Globus pallidus (tissue), 1 donor: Measurements from ENCODE around the gene TBC1D4.

Experiments used
- DNase-seq: peaks from one replicate; pipeline ENCODE4 v3.0.0-alpha.2; 2015; ENCODE audit warnings: low spot score

The TBC1D4 gene, protein sequence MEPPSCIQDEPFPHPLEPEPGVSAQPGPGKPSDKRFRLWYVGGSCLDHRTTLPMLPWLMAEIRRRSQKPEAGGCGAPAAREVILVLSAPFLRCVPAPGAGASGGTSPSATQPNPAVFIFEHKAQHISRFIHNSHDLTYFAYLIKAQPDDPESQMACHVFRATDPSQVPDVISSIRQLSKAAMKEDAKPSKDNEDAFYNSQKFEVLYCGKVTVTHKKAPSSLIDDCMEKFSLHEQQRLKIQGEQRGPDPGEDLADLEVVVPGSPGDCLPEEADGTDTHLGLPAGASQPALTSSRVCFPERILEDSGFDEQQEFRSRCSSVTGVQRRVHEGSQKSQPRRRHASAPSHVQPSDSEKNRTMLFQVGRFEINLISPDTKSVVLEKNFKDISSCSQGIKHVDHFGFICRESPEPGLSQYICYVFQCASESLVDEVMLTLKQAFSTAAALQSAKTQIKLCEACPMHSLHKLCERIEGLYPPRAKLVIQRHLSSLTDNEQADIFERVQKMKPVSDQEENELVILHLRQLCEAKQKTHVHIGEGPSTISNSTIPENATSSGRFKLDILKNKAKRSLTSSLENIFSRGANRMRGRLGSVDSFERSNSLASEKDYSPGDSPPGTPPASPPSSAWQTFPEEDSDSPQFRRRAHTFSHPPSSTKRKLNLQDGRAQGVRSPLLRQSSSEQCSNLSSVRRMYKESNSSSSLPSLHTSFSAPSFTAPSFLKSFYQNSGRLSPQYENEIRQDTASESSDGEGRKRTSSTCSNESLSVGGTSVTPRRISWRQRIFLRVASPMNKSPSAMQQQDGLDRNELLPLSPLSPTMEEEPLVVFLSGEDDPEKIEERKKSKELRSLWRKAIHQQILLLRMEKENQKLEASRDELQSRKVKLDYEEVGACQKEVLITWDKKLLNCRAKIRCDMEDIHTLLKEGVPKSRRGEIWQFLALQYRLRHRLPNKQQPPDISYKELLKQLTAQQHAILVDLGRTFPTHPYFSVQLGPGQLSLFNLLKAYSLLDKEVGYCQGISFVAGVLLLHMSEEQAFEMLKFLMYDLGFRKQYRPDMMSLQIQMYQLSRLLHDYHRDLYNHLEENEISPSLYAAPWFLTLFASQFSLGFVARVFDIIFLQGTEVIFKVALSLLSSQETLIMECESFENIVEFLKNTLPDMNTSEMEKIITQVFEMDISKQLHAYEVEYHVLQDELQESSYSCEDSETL (N-terminal part only)

DNA sequence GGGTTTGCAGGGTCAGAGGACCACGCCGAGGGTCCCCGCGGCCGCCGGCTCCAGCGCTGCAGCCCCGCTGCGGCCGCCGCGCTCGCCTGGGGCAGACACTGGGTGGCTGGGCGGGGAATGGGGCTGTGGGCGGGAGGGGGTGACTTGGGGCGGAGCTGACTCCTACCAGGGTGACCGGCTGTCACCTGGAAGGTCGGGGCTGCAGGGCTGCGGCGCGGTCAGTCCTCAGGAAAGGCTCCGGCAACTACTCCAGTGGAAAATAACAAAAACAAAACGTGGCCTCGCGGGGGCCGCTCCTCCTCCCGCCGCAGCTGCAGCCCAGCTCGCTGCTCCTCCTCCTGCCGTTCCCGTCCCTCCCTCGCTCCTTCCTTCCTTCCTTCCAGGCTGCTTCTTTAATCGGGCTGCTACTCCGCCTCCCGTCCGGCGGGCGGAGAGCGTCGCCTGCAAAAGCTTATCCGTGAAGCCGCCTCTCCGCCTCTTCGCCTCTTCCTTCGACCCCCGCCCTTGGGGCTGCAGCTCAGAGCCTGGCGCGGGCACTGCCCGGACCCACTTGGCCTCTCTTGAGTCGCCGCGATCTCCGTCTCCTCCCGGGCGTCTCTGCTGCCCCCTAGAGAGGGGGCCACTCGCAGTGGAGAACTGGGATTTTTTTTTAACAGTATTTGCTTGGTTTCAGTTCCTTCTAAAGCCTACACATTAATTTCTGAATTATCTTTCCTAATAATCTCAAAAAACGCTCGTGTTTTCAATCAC, at the start of gene TBC1D4:
Gene TBC1D4 (minus strand): TSS at position 100 of the 750 bp plus-strand sequence. CDS start 402 bp downstream, outside the sequence.
- DNase-seq, result peak; percentile 82

DNA sequence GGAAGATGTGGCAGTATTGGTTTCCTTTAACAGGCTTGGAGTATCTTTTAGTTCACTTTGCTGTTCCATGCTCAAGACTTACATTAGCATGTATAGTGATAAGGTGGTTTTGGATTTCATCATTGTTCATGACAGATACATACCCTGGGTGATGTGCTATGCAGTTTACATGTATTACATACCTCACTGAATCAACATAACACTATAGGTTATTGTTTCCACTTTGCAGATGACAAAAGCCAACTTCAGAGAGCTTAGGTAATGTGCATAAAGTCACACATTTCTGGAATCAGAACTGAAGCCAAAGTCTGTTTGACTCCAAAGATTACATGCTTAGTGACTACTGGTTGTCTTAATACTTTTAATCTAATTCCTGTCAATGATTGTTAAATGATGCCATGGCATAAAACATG, 48.6 kb upstream of the TBC1D4 start:
- no peak for DNase-seq

DNA sequence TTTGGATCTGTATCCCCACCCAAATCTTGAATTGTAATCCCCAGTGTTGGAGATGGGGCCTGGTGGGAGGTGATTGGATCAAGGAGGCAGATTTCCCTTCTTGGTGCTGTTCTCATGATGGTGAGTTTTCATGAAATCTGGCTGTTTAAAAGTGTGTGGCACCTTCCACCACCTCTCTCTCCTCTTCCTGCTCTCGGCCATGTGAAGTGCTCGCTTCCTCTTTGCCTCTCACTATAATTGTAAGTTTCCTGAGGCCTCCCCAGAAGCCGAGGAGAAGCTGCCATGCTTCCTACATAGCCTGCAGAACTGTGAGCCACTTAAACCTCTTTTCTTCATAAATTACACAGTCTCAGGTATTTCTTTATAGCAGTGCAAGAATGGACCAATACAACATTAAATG, 40.0 kb upstream of the TBC1D4 start:
- DNase-seq, result no peak

DNA sequence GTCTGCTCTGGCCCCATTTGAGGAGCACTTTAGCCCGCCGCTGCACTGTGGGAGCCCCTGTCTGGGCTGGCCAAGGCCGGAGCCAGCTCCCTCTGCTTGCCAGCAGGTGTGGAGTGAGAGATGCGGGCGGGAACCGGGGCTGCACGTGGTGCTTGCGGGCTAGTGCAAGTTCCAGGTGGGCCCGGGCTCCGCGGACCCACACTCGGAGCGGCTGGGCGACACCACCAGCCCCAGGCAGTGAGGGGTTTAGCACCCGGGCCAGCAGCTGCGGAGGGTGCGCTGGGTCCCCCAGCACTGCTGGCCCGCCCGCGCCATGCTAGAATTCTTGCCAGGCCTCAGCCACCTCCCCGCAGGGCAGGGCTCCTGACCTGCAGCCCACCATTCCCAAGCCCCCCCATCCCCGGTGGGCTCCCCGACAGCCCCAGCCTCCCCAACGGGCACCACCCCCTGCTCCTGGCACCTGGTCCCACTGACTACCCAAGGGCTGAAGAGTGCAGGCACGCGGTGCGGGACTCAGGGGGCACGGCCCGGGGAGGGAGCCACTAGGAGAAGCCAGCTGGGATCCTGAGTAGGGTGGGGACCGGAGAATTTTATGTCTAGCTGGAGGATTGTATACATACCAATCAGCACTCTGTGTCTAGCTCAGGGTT, 36.6 kb upstream of the TBC1D4 start:
- DNase-seq, result no peak

DNA sequence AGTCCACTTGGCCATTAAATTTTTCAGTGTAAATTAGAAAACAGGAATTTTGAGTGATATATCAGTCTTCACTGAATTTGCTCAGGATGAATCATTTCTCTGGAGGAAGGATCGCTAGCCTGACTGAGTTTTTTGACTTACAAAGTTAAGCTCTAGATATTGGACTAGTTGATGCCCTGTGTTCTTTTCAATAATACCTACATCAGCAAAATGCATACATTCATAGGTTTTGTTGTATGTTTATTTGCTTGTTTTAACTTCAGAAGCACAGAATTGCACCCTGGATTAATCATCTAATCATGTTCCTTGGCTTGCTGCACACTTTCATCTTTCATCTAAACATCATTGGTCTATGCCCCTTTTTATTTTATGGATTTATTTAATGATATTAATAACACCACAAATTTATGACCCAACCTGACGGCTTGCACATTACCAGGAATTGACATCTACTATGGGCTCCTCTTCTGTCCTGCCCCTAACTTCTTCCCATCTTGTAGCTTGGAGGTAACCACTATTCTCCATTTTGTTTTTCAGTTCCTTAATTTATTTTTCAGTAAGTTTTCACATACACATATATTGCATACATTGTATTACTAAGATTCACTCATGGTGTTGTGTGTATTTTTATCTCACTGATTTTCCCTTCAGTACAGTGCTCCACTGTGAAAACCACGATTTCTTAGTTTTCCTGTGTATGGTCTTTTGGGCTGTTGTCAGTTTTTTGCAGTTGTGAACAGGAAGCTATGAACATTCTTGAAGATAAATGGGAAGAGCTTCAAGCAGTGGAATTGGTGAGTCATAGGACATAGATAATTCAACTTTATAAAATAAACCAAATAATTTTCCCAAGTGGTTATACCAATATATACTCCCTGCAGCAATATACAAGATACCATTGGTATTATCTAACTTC, 32.4 kb upstream of the TBC1D4 start:
- DNase-seq, result no peak

DNA sequence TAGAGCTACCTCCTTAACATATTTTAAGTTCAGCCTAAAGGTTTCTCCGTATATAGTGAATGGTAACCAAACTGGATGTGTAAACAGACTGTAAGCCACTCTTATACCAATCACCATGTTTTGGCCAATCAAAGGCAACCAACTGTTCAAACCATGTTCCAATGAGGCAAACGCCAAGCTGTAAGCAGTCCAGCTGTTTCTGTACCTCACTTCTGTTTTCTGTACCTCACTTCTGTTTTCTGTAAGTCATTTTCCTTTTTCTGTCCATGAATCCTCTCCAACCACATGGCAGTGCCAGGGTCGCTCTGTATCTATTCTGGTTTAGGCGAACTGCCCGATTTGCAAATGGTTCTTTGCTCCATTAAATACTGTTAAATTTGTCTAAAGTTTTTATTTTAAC, 31.3 kb upstream of the TBC1D4 start:
- no peak for DNase-seq

DNA sequence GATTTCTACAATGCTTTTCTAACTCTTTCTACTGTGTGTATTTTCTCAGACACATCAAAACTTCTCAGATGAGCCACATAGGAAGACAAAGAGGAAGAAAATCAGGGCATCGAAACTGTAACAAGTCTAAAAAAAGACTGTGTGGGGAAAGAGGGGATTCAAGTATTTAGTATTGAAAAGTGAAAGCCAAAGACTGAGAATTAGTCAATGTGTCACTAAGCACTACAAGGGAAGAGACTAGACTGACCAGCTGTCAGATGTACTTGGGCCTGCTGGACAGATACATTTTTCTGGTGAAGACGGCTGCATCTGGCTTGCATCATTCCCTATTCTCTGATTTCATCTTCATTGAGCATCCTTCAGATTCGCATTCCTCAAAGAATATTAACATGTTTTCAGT, 30.3 kb upstream of the TBC1D4 start:
- peak; percentile 45 for DNase-seq

DNA sequence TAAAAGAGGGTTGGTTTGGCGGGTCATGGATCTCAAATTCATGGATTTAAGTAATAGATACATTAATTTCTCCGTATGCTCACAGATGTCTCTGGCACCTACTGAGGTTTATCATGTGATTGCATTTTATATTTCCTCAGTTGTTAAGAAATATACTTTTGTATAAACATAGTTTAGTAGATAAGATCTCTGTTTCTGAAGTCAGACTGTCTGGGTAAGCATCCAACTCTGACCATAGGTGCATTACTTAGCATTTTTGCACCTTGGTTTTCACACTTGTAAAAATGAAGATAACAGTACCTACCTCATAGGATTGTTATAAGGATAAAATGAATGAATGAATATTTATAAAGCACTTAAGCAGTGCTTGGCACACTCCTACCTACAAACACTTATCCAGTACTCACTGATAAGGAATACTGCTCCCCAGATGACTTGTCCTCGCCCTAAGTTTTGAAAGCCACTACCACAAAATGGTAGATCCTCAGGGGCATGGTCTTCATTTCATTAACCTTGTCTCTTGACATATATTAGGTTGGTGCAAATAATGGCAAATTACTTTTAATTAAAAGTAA, 29.2 kb upstream of the TBC1D4 start:
- DNase-seq, result no peak

DNA sequence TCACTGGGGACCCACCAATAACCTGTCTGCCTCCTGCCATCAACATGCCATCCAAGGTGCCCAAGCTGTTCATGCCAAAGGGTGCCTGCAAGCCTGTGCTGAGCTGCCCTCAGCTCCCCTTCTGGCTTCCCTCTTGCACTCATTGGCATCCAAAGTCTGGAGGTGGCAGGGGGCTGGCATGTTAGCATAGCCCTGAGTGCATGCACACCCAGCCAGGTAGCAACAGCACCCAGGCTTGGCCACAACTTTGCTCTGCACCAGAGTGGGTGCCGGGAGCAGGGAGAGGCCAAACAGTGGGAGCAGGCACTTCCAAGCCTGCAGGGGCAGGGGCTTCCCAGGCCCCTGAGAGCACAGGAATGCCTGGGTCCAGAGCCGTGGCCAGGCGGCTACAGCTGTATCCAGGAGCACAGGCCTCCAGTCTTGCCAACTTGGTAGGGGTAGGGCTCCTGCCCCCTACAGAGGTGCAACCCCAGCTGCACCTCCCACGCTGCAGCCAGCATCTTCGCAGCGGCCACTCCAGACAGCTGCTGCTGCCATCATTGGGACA, 26.1 kb upstream of the TBC1D4 start:
- no peak for DNase-seq

DNA sequence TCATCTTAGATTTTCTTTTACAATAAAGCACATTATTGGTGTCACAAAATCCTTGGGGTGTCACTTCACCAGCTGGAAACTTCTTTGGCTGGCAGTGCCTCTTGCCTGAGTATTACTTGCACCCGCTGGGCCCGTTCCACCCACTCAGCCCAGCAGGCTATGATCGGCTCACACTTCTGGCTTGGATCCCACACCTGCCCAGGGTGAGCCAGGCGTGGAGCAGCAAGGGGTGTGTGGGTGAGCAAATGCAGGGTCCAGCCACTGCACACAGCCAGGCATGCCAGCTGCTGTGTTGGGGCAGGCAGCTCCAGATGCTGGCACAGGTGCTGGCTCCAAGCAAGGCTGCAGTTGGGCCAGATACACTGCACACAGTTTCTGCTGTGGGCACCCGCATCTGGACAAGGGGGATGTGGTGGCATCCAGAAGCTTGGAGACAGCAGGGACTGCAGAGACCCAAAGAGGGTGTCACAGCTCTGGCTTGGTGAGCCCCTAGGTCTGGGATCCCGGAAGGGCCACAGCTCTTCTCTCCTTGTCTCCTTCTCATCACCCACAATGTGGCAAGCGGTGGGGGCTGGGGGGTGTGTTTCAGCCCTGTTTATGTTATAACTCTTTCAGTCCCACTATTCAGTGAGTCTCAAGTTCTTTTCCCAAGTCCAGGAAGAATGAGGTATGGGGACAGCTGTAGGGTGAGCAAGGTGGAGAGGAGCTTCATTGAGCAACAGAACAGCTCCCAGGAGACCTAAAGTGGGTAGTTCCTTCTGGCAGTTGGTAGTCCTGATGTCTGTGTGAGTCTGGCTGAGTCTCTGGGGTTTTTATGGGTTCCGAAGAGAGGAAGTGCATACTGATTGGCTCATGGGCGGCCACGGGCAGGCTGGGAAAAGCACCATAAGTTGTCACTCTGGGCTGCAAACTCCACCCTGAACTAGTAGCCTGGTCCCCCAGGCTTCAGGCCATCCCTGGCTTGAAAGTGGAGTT, 25.3 kb upstream of the TBC1D4 start:
- peak; percentile 14 for DNase-seq

DNA sequence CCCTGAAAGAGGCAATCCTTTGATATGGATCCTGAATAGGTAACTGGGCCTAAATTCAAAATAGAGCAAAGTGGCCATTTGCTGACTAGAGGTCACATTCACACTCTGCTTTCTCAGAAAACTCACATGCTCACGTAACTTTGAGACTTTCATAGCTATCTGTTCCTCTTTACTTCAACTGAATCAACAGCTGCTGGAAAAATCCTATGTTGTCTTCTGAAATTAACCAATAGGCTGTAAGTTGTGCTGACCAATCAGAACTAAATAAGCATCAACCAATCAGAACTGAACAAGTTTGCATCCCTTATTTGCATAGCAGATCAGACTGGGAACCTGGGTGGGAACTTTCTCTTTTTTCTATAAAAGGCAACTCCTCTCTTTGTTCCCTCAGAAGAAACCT, 24.0 kb upstream of the TBC1D4 start:
- DNase-seq, result no peak

DNA sequence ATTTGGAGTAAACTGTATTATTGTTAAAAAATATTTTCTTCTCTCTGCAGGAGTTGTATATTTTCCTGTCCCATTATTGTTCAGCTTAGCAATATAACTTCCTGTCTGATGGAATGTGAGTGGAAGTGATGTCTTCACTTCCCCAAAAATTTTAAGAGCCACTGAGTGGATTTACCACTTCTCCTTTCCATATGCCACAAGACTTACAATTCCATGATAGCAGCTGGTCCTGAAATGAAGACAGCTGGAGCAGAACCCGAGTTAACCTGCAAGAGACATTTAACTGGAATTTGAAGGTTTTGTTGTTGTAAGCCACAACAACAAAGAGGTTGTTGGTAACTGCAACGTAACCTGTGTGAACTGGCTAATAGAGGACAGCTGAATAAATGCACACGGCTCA, 23.4 kb upstream of the TBC1D4 start:
- peak; percentile 41 for DNase-seq

DNA sequence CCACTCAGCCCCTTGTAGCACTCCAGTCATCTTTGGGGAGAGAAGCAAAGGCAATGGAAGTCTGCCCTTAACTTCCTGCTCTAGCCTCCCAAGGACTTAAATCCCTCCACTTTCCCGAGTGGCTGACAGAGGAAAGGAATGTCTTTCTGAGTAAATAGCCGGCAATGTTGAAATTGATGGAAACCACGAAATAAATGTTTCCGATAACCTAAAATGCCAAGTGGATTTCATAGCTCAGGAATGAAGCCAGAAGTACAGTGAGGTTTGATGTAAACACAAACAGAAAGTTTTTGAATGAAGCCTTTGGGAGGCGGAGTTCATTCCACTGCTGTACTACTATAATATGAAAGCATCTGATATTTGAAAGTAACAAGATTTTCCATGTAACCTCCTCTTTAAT, 14.0 kb upstream of the TBC1D4 start:
- DNase-seq, result no peak

DNA sequence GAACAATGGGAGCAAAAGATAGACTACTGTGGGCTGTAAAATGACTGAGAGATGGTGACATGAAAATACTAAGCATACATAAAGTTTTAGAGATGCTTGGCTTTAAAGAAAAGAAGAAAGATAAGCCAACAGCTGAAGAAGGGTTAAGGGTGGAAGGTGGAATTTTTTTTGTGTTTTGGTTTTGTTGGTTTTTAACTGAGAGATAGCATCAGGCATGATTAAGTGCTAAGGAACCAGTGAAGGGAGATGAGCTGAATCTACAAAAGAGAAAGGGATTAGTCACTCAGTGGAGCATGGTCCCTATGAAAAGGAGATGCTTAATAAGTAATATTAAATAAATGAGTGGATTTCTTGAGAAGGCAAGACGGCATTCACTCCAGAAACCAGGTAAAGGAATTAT, 12.5 kb upstream of the TBC1D4 start:
- no peak for DNase-seq

DNA sequence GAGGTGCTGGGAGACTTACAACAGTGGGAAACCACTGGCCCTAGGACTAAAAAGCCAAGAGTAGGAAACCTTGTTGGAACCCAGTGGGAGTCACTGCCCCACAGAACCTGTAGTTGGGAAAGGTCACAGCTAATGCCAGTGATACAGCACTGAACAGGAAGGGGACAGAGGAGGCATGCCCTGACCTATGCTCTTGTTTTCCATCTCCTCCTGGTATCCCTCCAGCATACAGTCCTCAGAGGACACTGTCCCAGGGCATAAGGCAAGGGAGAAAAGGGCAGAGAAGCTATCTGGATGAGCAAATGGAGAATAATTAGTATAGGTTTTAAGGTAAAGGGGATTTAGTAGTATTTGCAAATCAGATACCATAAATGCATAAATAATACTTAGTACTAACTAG, 11.2 kb upstream of the TBC1D4 start:
- no peak for DNase-seq

DNA sequence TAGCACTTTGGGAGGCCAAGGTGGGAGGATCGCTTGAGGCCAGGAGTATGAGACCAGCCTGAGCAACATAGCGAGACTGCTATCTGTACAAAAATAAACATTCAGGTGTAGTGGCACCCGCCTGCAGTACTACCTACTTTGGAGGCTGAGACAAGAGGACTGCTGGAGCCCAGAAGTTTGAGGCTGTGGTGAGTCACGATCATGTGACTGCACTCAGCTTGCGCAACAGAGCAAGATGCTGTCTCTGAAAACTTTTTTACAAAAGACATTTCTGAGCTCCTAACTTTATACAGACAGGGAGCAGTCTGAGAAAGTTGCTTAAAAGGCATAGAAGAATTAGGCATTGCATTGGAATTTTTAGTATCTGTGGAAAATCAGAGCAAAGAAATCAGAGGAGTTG, 10.4 kb upstream of the TBC1D4 start:
- no peak for DNase-seq

DNA sequence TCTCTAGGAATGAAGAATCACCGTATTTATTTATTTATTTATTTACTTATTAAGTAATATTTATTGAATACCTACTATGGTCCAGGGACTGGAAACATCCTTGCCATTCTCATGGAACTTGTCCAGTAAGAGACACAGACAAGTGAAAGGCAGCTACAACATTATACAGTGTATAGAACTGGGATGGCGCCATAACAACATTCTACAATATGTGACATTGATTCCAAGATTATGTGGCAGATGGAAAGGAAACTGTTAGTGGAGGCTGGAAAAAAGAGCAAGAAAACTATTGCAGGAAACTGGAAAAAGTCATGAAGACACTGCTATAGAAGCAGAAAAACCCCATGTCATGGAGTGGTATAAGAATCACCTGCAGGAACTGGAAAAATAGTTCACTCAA, 9.4 kb upstream of the TBC1D4 start:
- no peak for DNase-seq
